ENCODE measurements around the gene CHD5.

Gene CHD5

DNA sequence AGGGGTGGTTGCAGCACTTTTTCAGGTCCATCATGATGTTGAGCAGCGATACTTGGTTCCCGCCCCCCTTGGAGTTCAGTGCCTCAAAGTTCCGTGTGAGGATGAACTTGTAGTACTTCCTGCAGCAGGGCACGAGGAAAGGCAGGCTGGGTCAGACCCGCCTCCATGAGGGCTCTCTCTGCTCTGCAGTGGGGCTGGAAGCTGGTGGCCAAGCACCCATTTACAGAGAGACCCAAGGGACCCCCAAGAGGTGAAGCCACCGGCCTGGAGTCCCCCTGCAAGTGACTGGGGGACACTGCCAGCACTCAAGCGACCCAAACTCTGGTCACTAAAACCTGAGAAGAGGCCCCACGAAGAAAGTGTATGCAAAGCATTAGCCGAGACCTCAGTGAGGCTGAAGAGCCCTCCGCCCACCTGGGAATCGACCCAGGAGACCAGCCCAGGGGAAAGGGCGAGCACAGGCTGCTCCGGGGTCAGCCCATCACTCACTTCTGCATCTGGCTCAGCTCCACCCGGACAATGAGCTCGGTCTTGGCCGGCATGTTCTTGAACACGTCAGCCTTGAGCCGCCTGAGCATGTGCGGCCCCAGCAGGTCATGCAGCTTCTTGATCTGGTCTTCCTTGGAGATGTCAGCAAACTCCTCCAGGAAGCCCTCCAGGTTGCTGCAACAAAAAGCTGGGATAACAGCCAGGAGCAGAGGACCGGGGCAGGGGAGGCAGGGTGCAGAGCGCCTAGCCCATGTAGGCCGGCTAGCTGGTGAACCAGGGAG is 45.2 kb downstream of the CHD5 start:
- in situ Hi-C loops (cut with HindIII; ENCODE audit: low sequenced_read_pairs) = no loop called here

DNA sequence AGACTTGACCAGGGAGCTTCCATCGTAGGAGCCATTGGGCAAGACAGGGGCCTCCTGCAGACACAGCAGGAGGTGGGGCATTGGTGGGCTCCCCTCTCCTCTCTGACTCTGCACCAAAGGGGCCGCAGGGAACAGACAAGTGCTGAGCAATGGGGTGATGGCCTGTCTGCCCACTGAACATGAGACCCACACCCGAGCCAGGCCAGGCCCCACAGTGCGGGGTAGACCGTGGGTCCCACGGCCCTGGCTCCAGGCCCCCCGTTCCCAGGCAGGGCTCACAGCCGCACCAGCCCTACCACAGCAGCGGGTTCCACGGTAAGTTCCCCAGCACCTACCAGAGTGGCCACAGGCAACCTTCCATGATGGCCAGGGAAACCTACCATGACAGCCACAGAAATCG is 45.9 kb downstream of the CHD5 start:
- in situ Hi-C loops (cut with HindIII; ENCODE audit: low sequenced_read_pairs) = no loop called here

DNA sequence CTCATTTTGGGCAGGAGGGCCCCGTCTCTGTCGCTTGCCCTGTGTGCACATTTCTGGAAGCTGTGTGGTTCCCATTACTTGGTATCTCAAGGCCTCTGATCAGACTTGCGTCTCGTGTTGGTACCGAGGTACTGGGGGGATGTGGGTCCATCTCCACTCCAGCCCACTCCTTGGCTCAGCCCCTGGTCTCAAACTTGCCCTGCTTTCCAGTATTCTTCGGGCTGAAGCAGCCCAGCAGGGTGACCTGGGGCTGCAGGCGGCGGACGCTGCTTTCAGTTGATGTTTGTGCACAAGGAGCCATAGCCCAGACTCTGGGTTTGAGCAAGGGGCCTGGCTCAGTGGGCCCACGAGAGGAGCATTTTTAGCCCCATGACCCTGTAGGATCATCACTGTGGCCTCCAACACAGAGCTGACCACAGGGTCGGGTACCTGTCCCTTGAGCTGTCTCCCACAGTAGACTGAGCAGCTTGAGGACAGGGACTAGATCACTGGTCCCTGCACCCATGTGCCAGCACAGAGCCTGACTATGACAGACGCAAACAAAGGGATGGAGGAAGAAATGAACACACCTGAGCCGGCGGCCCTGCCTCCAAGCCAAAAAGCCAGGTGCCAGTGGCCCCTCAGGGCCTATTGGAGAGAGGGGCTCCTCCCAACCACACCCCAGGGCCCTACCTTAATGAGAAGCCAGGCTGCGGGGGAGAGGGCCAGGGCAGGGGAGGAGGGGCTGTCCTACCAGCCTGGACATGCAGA is 46.8 kb downstream of the CHD5 start:
- in situ Hi-C loops (cut with HindIII; ENCODE audit: low sequenced_read_pairs) = no loop called here

DNA sequence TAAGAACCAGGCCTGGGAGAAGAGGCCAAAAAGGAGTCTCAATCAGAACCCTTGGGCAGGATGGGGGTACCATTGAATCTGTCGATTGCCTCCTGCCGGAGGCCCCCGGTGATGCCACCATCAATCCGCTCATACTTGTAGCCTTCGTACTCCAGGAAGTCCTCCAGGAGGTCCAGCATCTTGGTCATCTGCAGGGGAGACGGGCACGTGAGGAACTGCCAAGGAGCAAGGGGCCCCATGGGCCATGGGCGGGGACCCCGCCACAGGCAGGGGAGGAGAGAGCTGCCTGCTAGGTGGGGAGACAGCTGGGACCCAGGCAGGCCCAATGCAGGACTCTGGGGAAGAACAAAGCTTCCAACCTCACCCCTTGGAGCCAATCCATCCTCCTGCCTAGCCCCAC is 48.6 kb downstream of the CHD5 start:
- in situ Hi-C loops (cut with HindIII; ENCODE audit: low sequenced_read_pairs) = no loop called here

DNA sequence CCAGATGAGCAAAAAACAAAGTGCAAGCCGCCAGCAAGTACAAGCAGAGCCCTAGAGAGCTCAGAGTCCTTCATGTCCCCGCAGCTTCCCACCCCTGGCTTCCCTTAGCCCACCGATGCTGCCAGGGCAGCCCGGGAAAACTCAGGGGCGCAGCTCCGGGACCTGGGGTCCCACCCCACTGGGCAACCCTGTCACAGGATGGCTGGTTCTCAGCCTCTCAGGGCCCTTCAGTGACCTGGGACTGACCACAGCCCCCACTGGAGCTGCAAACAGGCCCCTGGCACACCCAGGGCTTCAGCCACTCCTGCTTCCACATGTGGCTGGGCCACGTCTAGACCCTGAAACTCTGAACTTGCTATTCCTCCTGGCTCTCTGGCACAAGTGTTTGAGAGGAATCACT is 49.5 kb downstream of the CHD5 start:
- in situ Hi-C loops (cut with HindIII; ENCODE audit: low sequenced_read_pairs) = no loop called here

DNA sequence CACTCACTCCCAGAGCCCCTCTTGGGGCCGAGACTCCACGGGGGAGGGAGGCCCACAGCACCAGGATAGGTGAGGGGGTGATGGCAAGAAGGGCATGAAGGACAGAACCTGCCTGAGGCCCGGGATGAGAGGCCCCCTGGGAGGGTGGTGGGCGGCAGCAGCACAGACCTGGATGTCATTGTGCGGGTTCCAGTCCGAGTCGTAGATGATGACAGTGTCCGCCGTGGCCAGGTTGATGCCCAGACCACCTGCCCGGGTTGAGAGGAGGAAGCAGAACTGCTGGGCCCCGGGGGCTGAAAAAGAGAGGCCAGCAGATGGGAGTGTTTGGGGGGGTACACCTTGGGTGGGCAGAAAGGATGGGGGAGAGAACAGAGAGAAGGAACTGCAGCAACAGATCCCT is 50.1 kb downstream of the CHD5 start:
- in situ Hi-C loops (cut with HindIII; ENCODE audit: low sequenced_read_pairs) = no loop called here

DNA sequence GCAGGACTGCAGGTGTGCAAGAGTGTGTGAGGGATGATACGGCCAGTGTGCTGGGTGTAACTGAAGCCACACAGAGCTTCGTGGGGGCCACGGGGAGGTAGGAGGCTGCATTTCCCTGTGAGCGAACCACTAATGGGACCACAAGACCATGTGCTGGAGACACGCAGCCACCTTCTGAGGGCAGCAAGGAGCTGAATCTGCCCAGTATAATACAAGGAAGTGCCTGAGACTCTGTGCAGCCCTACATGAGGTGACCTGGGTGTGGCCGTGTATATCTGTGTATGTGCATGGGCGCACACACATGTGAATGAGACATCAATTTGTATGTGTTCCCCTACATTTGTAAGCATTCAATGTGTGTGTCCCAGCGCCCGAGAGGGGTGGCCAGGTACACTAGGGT is 50.8 kb downstream of the CHD5 start:
- in situ Hi-C loops (cut with HindIII; ENCODE audit: low sequenced_read_pairs) = no loop called here

DNA sequence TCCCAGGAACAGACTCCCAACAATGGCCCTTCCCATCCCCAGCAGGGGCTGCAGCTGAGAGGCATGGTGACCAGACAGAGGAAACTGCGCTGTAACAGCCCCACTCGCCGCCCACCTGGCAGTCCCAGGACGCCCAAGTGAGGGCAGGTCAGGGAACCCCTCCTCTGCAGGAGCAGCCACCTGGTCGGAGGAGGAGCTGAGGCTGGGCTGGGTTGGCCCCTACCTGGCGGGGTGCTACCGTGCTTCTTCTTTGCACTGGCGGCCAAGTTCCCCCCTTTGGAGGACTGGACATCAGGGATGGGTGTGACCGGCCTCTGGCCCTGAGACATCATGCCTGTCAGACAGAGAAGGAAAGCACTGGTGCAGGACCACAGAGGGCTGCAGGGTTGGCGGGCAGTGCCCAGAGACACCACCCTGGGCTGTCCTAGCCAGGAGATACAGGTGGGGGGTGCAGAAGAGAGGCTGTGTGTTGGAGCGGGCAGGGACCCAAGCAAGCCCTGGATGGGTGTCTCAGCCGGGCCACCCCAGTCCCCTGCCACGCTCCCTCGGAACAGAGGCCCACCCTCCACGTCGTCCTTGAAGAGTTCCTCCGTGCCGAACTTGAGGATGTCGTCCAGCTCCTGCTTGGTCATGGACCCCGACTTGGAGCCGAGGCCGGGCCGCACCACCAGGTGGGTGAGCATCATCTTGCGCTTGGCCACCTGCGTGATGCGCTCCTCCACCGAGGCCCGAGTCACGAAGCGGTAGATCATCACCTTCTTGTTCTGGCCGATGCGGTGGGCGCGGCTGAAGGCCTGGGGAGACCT is 51.6 kb downstream of the CHD5 start:
- in situ Hi-C loops (cut with HindIII; ENCODE audit: low sequenced_read_pairs) = no loop called here

DNA sequence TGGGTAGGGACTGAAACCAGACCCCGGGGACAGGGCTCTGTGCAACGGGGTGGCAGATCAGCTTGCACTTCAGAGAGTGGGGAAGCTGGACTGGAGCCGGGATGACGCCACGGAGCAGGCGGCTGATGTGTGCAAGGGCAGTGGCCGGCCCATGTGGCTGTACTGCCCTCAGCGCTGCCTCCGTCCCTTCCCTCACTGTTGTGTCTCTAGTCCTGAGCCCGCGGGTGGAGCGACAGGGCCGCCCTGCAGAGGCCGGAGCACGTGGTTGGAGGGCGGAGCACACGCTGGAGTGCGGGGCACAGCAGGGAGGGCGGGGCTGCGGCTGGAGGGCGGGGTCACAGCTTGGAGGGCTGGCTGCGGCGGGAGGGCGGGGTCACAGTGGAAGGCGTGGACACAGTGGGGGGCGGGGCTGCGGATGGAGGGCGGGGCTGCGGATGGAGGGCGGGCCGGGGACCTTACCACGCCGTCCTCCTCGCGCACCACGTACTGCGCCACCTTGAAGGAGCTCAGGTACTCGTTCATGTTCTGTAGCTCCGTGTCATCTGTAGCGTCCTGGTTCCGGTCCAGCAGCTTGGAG is 52.4 kb downstream of the CHD5 start:
- in situ Hi-C loops (cut with HindIII; ENCODE audit: low sequenced_read_pairs) = no loop called here

DNA sequence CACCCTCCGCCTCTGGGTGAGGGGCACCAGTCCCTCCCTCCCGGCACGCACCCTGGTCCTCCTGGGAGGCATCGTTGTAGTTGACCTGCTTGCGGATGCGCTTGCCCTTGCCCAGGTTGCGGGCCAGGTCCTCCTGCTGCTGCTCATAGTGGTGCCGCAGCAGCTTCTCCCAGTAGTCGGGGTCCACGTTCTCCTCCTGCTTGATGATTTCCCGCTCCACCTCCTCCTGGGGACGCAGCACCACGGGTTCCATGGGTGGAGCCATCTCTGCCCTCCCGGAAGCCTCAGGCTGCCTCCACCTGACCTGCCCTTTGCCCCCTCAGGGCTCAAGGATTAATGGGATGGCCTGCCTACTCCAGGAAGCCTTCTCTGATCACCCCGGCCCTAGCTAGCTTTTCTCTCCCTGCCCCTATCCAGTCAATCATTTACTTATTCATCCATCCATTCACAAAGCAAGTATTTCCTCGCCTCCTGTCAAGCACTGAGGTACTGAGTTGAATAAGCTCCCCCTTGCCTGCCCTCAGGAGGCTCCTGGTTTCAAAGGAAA is 53.5 kb downstream of the CHD5 start:
- in situ Hi-C loops (cut with HindIII; ENCODE audit: low sequenced_read_pairs) = no loop called here

DNA sequence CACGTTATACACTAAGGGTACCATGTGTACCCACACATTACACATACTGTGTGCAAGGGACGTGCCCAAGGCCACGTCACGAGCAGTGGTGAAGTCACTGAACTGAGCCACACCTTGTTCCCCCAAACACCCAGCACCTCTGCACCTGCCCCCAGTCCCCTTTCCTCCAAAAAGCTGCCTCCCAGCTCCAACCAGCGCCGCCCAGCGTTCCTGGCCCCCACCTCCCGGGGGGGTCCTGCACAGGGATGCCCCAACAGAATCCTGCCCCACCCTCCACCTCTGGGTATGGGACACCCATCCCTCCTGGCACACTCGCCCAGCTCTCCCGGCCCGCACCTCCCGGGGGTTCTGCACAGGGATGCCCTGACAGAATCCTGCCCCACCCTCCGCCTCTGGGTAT is 54.1 kb downstream of the CHD5 start:
- in situ Hi-C loops (cut with HindIII; ENCODE audit: low sequenced_read_pairs) = no loop called here

DNA sequence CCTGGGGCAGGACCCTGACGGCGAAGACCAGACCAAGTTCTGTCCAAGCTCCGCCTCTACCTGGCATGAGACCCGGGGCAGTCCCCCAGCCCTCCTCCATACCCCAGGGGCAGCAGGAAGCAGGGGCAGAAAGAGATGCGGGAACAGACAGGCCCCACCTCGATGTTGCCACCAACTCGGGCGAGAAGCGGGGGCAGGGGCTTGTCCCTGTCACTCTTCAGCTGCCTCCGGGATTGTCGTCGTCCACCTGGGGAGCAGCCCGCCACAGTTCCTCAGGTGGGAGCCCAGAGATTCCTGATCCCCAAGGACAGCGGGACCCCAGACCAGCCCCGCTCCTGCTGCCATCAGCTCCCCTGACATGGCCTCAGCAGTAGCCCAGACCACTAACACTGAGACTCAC is 54.8 kb downstream of the CHD5 start:
- in situ Hi-C loops (cut with HindIII; ENCODE audit: low sequenced_read_pairs) = no loop called here

DNA sequence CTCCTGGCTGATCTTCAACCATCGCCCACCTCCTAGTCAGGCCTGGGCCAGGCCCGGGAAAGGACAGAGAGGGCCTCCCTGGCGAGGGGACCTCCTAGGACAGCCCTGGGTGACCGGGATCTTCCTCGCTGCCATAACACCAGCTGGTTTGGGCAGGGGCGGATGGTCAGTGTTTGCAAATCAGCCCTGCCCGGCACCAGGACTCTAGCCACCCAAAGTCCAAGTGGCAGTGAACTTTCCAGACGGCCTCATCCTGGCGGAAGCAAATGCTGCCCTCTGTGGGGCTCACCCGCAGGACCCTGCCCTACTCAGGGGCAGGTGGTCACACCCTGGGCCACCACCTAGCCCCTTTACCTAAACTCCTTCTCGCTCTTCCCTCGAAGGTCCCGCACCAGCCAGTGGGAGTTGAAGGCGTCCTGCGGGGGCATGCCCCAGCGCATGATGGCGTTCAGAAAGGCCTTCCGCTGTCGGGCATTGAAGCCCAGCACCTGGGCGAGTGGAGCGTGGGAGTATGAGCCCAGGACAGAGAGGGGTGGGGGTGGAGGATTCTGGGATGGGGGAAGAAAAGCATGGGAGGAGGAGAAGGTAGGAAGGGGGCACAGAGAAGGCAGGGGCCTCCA is 55.3 kb downstream of the CHD5 start:
- in situ Hi-C loops (cut with HindIII; ENCODE audit: low sequenced_read_pairs) = no loop called here

DNA sequence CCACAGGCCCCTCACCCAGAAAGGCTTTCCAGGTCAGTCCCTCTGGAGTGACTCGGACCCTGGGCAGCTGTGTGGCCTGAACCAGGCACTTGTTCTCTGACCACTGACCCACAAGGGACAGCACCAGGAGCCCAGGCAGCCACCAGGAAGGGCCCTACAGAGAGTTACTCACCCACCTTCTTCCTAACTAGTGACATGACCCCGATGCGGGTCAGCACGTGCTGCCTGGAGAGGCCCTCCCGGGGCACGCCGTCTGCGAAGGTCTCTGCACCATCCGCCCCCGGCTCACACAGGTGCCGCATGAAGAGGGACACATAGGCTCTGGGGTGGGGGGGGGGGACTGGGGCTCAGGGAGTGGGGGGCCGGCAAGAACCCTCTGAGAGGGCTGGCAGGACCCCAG is 55.8 kb downstream of the CHD5 start:
- in situ Hi-C loops (cut with HindIII; ENCODE audit: low sequenced_read_pairs) = no loop called here

DNA sequence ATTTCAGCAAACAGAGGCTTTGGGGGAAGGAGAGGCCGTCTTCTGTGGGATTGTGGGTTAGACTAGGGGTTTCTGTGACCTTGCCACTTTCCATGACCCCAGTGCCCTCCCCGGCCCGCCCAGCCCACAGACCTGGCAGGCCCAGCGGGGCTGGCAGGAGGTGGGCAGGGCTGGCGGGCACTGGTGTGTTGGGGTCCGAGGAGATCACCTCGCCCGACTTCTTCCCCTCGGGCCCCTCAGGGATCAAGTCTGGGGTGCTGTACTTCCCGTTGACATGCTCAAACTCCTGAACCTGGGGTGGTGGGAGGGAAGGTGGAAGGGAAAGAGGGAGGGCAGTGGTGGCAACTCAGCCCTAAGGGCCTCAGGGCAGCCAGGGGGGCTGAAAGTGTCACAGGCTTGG is 56.3 kb downstream of the CHD5 start:
- in situ Hi-C loops (cut with HindIII; ENCODE audit: low sequenced_read_pairs) = no loop called here

DNA sequence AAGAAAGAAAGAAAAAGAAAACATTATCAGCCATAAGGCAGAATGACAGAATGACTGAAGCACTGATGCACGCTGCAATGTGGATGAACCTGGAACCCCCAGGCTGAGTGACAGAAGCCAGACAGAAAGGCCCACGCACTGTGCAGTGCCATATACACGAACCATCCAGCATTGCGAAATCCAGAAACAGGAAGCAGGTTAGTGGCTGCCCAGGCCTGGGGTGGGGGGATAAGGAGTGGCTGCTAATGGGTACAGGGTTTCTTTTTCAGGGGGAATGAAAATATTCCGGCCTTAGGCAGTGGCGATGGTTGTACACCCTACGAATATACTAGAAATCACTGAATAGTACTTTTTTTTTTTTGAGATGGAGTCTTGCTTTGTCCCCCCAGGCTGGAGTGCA is 57.0 kb downstream of the CHD5 start:
- in situ Hi-C loops (cut with HindIII; ENCODE audit: low sequenced_read_pairs) = no loop called here

DNA sequence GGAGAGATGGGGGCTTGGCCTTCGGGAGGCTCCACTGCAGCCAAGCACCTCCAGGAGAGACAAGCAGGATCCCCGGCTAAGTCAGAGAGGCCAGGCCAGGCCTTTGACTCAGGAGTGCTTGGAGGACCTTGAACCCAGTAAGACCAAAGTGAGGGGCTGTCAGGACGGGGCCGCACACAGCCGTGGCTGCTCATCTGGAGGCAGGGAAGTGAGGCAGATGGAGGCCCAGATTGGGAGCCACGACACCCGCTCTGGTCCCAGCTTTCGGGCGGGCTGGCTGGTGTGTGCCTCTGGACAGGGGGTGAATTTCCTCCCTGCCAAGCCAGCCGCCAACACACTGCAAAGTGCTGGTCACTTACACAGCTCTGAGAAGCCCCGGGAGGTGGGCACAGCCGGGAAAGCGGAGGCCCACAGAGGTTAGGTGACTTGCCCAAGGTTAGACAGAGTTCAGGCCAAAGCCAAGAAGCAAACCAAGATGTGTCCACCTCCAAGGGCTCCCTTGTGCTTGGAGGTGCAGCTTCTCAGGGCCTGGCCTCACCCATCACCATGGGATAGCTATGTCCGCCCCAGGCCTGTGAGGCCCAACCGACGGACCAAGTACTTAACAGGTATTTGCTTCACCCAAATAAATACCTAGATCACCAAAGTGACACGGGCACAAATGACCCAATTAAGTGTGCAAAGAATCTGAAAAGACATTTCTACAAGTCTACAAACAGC is 58.3 kb downstream of the CHD5 start:
- in situ Hi-C loops (cut with HindIII; ENCODE audit: low sequenced_read_pairs) = no loop called here

DNA sequence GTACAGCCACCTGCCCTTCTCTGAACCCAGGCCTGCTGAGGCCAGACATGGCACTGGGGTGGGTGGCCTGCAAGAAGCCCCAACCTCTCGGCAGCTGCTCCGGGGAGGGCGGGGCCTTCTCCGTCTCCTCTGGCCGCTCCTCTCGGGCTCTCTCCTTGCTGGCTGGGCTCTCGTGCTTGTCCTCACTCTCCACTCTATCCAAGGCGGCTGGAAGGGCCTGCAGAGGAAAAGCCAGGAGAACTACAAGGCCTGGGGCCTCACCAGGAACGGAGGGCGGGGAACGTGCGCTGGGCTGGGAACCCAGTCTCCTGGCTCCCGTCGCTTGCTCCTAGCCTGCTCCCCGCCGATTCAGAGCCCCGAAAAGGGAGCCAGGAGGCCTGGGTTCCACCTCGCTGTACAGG is 59.1 kb downstream of the CHD5 start:
- in situ Hi-C loops (cut with HindIII; ENCODE audit: low sequenced_read_pairs) = no loop called here

DNA sequence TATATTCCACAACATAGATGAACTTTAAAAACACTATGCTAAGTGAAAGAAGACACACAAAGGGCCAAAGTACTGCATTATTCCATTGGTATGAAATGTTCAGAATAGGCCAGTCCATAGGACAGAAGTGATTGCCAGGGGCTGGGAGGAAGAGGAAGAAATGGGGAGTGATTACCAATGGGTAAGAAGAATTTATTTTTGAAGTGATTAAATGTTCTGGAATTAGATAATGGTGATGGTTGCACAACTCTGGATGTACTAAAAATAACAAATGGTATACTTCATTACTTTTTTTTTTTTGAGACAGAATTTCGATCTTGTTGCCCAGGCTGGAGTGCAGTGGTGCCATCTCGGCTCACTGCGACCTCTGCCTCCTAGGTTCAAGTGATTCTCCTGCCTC is 61.7 kb downstream of the CHD5 start:
- in situ Hi-C loops (cut with HindIII; ENCODE audit: low sequenced_read_pairs) = no loop called here

DNA sequence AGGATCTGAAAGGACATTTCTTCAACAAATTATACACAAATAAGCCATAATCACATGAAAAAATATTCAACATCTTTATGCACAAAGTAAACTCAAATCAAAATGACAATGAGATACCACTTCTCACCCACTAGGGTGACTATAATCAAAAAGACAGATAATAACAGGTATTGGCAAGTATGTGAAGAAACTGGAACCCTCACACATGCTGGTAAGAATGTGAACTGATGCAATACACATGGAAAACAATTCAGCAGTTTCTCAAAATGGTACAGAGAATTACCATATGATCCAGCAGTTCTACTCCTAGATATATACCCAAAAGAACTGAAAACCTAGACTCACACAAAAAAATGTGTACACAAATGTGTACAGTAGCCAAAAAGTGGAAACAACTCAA is 62.5 kb downstream of the CHD5 start:
- in situ Hi-C loops (cut with HindIII; ENCODE audit: low sequenced_read_pairs) = no loop called here

Measured in DLD1 (cell line).